SW 1271 (cell line): ENCODE results near the gene HMMR.

ENCODE experiments used
- DNase-seq, 2 experiments: peaks; one replicate each; lab custom pipeline; 2025; lab: John Stamatoyannopoulos, UW

Gene HMMR

DNA sequence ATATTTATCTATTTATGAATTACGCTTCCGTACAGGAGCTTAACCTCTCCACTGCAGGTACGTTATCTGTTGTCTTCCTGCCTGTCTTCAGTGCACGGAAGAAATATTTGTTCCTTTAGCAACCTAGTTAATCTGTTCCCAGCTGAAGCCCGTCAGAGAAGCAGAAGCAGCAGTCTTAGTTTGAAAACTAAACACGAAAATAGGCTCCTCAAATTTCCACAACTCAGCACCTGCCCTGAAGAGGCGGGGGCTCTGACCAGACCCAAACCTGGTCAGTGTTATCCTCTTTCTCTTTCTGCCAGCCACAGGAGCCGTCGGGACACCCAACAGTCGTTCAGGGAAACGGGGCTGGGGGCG lies 992 bp upstream of the HMMR start:
- DNase-seq: peak in 1 of 2 experiments; percentile 61

GRCh38 chr5:163459819-163460561 lies 442 bp upstream of the HMMR start, which contains the start of gene NUDCD2:
Gene NUDCD2 (minus strand): TSS chr5:163460102. CDS start chr5:163460050, 52 bp downstream.
- peak; percentile 98 to 100 for DNase-seq

GRCh38 chr5:163463063-163463435 lies 2.6 kb downstream of the HMMR start:
- no peak for DNase-seq

GRCh38 chr5:163467682-163468081 lies 7.2 kb downstream of the HMMR start:
- no peak for DNase-seq

DNA sequence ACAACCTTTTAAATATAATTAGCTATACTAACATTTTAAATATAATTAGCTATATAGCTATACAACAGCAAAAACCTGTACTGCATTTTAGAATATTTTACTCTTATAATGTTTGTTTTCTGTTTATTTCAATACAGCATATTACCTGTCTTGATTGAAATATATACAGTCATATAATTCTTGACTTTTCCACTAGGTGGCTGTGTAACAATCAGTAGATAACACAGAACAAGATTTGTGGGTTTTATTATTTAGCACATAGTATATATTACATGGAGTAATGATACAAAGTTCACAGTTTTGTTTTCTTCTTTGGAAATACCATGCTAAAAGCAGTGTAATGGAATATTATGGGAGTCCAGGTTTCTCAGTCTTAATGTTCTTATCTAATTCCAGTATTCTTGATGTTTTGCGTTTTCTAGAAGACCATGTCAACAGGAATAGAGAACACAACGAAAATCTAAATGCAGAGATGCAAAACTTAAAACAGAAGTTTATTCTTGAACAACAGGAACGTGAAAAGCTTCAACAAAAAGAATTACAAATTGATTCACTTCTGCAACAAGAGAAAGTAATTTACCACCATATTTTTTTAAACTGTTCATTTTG lies 13.3 kb downstream of the HMMR start:
- peak in 1 of 2 experiments; percentile 44 for DNase-seq

DNA sequence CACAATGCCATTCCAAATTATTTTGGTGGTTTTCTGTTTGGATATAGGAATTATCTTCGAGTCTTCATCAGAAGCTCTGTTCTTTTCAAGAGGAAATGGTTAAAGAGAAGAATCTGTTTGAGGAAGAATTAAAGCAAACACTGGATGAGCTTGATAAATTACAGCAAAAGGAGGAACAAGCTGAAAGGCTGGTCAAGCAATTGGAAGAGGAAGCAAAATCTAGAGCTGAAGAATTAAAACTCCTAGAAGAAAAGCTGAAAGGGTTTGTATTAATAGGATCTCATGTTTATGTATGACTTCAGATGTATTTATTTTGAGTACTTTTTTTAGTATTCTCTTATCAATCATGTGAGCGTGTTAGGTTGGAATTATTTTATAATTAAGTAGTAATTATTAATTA lies 15.0 kb downstream of the HMMR start:
- DNase-seq: no peak

DNA sequence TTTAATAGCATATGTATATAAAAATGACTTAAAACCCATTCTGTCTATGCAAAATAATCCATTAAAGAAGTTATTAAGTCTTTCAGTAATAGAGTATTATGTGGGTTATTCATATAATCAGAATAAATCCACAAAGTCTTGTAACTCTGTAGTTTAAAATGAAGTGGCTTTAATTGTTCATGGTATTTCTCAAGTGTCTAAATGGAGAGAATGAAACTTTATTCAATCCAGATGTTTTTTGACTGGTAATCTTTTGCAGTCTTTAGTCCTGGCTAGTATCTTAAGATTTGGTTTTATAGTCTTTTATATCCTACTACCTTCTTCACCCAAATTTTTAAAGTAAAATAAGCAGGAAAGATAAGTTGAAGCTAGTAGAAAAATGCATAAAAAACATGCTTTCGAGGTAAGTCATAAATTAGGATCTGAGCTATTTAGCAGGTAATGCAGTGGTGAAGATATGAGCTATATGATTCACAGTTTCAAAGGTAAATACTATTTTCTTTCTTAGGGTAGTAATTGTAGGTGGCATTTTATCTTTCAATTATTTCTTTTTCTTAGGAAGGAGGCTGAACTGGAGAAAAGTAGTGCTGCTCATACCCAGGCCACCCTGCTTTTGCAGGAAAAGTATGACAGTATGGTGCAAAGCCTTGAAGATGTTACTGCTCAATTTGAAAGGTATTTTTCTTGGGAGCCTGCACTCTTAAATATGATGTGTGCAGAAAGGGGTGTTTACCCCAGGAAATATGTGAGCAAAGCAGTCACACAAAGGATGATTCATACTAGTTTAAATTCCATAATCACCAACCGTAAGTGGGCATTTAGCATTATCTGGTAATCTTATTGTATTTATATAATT lies 17.9 kb downstream of the HMMR start:
- DNase-seq: no peak

DNA sequence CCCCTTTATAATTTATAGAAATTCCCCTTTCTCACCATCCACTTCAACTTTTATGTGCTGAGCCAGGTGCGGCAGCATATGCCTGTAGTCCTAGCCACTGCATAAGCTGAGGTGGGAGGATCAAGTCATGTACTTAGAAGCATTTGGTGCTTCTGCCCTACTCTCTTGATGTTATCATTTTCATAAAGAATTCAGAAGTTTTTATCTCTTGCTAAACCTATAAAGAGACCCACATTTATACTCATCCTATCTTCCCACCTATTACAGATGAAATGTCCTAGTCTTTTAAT lies 18.5 kb downstream of the HMMR start:
- DNase-seq: no peak

GRCh38 chr5:163489055-163489744 lies 28.8 kb downstream of the HMMR start:
- peak in 1 of 2 experiments; percentile 35 for DNase-seq

- DNase-seq: no peak
Observed at GRCh38 chr5:163489745-163490075, 29.3 kb downstream of the HMMR start.

- DNase-seq: no peak
Observed at GRCh38 chr5:163496286-163496685, 35.9 kb downstream of the HMMR start.

- DNase-seq: no peak
Observed at GRCh38 chr5:163497315-163497714, 36.9 kb downstream of the HMMR start.

GRCh38 chr5:163498886-163499285 lies 38.5 kb downstream of the HMMR start:
- peak; percentile 42 to 65 for DNase-seq

- DNase-seq: no peak
Observed at GRCh38 chr5:163502521-163502920, 42.1 kb downstream of the HMMR start.

- peak; percentile 64 to 88 for DNase-seq
Observed at GRCh38 chr5:163503106-163504078, 43.0 kb downstream of the HMMR start.

DNA sequence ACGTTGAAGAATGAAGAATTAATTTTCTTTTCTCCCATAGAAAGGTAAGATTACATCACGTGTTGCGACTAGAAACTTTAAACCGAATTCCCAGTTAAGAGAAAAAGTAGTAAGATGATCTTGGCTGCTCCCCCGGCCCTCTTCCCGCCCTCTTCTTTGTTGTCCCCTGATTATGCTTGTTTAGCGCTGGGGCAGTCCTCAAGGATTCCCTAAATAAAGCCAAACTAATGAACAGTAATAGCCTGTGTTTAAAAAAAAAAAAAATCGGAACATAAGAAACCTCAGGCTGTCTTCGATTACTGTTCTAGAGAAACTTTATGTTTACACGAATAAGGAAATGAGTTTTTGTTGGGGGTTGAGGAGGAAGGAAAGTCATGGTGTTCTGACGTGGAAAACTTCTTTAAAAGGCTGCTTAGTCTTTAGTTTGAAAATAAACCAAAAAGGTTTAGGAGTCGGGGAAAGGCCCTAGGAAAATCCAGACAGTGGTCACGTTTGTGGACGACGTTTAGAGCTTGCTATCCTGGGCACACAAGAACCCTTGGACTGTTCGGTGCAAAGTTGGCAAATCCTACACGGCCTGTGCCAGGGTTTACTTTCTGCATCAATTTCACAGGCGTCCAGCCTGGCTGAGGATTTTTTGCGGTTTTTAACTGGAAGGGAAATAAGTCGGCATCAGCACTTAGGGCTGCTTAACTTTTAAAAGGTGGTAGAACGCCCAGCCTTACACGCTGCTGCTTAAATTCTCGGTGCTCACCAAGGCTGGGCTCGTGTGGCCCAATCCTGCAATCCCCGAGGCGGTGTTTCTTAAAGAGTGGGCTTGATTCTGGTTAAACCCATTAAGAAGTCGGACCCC lies 43.9 kb downstream of the HMMR start:
- peak; percentile 27 to 60 for DNase-seq

- no peak for DNase-seq
Observed at GRCh38 chr5:163505049-163505367, 44.6 kb downstream of the HMMR start.

DNA sequence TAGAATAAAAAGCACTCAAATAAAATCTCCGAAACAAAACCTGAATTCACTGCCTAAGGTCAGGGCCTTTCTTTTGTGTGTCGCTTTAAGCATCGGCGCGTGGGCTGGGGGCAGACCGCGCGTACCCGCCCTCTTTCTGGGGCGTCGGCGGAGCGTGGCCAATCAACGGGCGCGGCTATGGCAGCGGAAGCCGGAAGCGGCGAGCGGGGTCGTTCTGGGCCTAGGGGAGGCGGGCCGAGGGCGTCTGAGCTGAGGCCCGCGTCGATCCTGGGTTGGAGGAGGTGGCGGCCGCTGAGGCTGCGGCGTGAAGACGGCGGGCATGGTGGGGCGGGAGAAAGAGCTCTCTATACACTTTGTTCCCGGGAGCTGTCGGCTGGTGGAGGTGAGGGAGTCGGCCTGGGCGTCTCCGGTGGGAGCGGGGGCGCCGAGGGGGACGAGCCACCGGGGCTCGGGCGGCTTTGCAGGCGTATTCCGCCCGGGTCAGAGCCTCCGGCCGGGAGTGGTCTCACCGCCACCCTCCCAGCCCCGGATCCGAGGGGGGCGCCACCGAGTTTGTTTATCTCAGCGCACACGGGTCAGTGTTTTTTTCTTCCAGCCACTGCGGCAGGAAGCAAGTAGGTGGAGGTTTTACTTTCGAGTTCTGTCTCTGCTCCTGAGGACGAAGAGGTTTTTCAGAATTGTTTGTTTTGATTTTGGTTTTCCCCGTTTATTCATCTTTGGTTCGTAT lies 45.1 kb downstream of the HMMR start, which contains the start of gene MAT2B:
TSS of gene MAT2B (plus strand) at position 252 of the 727 bp plus-strand sequence. CDS start at position 320, 68 bp downstream.
- peak; percentile 86 to 96 for DNase-seq

GRCh38 chr5:163506095-163506457 lies 45.6 kb downstream of the HMMR start:
- DNase-seq: peak in 1 of 2 experiments; percentile 70

DNA sequence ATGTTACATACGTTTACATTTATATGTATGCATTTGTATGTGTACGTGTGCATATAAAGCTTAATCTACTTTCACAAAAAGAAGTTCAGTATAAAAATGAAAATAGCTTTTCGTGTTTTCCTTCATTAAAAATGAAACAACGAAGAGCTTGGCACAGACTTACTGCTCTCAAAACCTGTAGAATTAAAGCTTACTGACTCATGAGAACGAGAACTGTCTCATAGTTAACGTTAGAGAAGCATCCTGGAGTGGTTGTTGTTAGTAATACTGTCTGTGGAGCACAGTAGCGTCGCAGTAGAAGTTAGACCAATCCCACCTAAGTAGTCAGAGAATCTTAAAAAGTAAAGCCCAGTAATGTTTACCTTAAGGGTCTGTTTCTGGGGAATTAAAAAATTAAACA lies 46.3 kb downstream of the HMMR start:
- DNase-seq: peak in 1 of 2 experiments; percentile 62
